Neural cell (in vitro differentiated cells): ENCODE data around the gene RAB27A.

Experiments
- EP300 ChIP-seq: fragments of 450-650 bp; conservative IDR thresholded peaks from 2 replicates; pipeline ENCODE4 v1.6.1; 2014; ENCODE audit warnings: antibody characterized with exemption, mild to moderate bottlenecking, moderate library complexity; ENCODE audit not compliant: poor library complexity, severe bottlenecking
- POLR2AphosphoS5 ChIP-seq: IDR thresholded peaks from 2 replicates; pipeline ENCODE4 v1.6.1; 2012
- RAD21 ChIP-seq: fragments of 450-650 bp; conservative IDR thresholded peaks from 2 replicates; pipeline ENCODE4 v1.6.1; 2014; ENCODE audit warnings: antibody characterized with exemption, mild to moderate bottlenecking, moderate library complexity
- TAF1 ChIP-seq: IDR thresholded peaks from 2 replicates; pipeline ENCODE4 v1.6.1; 2012; ENCODE audit warnings: low read depth
- TF ChIP-seq, protein P1 (sequence below): fragments of 450-650 bp; IDR thresholded peaks from 2 replicates; pipeline ENCODE4 v1.5.1; 2014; ENCODE audit warnings: antibody characterized with exemption, mild to moderate bottlenecking, moderate library complexity; ENCODE audit not compliant: poor library complexity, severe bottlenecking

DNA sequence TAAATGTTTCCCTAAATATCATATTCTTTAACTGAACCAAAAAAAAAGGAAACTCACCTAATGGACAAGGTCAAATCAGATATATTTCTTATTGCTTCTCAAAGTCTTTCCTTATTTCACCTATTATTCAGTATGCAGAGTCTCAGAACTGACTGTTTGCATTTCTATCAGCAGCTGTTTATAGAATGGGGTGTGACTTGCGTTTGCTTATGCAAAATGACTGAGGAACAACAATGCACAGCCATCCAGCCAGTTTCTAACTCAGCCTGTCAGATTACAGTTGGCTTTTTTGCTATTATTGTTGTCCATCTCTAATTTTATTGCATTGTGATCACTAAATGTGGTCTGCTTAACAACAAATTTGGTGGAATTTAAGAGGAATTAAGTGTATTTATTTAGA, 40.7 kb downstream of the RAB27A start:
- TF ChIP-seq TAF1 (no peak), POLR2AphosphoS5 (no peak), EP300 (no peak), RAD21 (no peak)
- TF ChIP-seq, protein P1, sequence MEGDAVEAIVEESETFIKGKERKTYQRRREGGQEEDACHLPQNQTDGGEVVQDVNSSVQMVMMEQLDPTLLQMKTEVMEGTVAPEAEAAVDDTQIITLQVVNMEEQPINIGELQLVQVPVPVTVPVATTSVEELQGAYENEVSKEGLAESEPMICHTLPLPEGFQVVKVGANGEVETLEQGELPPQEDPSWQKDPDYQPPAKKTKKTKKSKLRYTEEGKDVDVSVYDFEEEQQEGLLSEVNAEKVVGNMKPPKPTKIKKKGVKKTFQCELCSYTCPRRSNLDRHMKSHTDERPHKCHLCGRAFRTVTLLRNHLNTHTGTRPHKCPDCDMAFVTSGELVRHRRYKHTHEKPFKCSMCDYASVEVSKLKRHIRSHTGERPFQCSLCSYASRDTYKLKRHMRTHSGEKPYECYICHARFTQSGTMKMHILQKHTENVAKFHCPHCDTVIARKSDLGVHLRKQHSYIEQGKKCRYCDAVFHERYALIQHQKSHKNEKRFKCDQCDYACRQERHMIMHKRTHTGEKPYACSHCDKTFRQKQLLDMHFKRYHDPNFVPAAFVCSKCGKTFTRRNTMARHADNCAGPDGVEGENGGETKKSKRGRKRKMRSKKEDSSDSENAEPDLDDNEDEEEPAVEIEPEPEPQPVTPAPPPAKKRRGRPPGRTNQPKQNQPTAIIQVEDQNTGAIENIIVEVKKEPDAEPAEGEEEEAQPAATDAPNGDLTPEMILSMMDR = no peak
